NT2/D1 (cell line): Measurements from ENCODE around the gene CRYBG1.

ENCODE experiments used
- SUZ12 ChIP-seq: IDR thresholded peaks from 2 replicates; pipeline ENCODE4 v1.6.1; 2011; ENCODE audit not compliant: insufficient read length, insufficient read depth; ENCODE audit errors: extremely low read depth
- YY1 ChIP-seq: IDR thresholded peaks from 2 replicates; pipeline ENCODE4 v1.6.1; 2011; ENCODE audit not compliant: insufficient read length, insufficient read depth

DNA sequence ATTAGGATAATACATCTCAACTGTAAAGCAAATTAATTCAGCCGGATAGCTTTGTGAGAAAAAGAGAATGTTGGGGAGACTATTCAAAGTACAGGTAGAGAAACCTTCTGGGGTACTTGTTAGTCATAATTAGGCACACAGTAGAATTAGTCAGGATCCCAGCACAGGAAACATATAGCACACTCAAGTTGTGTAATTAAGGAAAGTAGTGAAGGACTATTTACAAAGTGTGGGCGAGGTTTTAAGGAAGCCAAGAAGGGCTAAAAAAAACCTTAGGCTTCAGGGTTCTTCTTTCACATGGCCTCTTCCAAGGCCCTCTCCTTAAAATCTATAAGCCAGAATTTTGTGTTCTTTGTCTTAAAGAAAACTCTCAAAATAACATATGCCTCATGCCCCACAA lies 142.0 kb downstream of the CRYBG1 start:
- TF ChIP-seq YY1 (no peak), SUZ12 (no peak)
